ENCODE measurements around the gene MIX23. TPM values are rescaled to one million over a fixed set of nuclear protein-coding genes. Genes with fewer than 3 reads are reported as not detected.

The MIX23 gene
- total RNA-seq, 3 donors from 2014 or later (not counting 1 experiment from before 2014, with no cell fraction given), result 9.6 to 16.4 (median 14.1) TPM

GRCh38 chr3:122350814-122351418, 32.1 kb downstream of the MIX23 start:
- no peak for TF ChIP-seq CTCF (IDR thresholded peaks at IDR 0.05)
- Mint-ChIP-seq H3K36me3 (no peaks in the 10 kb centered on the region), H3K9me3 (no peaks in the 10 kb centered on the region), H3K4me1 (no peaks in the 10 kb centered on the region), H3K27ac (no peak overlapping the region), H3K27me3 (ENCODE audit: low read depth in 2 of 2) (peaks cover 0 to 8% of the 10 kb centered on the region in 2 donors), H3K4me3 (no peak overlapping the region)
- no peak for DNase-seq
- Histone ChIP-seq H3K36me3 (ENCODE audit: control insufficient read depth, insufficient read depth, low read length) (no peaks in the 10 kb centered on the region), H3K27me3 (ENCODE audit: control insufficient read depth, insufficient read depth, low read length) (no peaks in the 10 kb centered on the region), H3K4me3 (ENCODE audit: low read length) (no peak overlapping the region), H3K27ac (ENCODE audit: low read length) (no peak overlapping the region), H3K4me1 (ENCODE audit: control insufficient read depth, insufficient read depth, low read length) (no peaks in the 10 kb centered on the region), H3K9me3 (ENCODE audit: control insufficient read depth, insufficient read depth, low read length) (no peaks in the 10 kb centered on the region)
- 94% methylated on average over 5 of the region's 5 CpGs for WGBS (ENCODE audit: insufficient coverage)
- ATAC-seq, result no peak
- intact Hi-C loops (cut with micrococcal nuclease), result no loop called here

- H3K9me3 Mint-ChIP-seq, result no peaks in the 10 kb centered on the region
Observed at GRCh38 chr3:122349171-122349570, 33.9 kb downstream of the MIX23 start.

GRCh38 chr3:122343654-122344053, 39.4 kb downstream of the MIX23 start:
- WGBS (ENCODE audit: insufficient coverage), result no CpG with 5 or more reads among the region's 2 CpGs
- Histone ChIP-seq H3K27ac (ENCODE audit: low read length) (no peak overlapping the region), H3K27me3 (ENCODE audit: control insufficient read depth, insufficient read depth, low read length) (no peaks in the 10 kb centered on the region), H3K9me3 (ENCODE audit: control insufficient read depth, insufficient read depth, low read length) (no peaks in the 10 kb centered on the region), H3K4me1 (ENCODE audit: control insufficient read depth, insufficient read depth, low read length) (no peaks in the 10 kb centered on the region), H3K4me3 (ENCODE audit: low read length) (no peak overlapping the region), H3K36me3 (ENCODE audit: control insufficient read depth, insufficient read depth, low read length) (no peaks in the 10 kb centered on the region)
- Mint-ChIP-seq H3K4me3 (no peak overlapping the region), H3K27ac (no peak overlapping the region), H3K4me1 (no peaks in the 10 kb centered on the region), H3K9me3 (no peaks in the 10 kb centered on the region), H3K27me3 (ENCODE audit: low read depth in 2 of 2) (peaks cover 0 to 25% of the 10 kb centered on the region in 2 donors), H3K36me3 (no peaks in the 10 kb centered on the region)
- TF ChIP-seq CTCF (IDR thresholded peaks at IDR 0.05), result no peak
- intact Hi-C loops (cut with micrococcal nuclease), result no loop called here
- DNase-seq (no peak), ATAC-seq (no peak)

More at GRCh38 chr3:122349171-122349570, 33.9 kb downstream of the MIX23 start:
- Histone ChIP-seq H3K36me3 (ENCODE audit: control insufficient read depth, insufficient read depth, low read length) (no peaks in the 10 kb centered on the region), H3K4me3 (ENCODE audit: low read length) (no peak overlapping the region), H3K9me3 (ENCODE audit: control insufficient read depth, insufficient read depth, low read length) (no peaks in the 10 kb centered on the region), H3K27ac (ENCODE audit: low read length) (no peak overlapping the region), H3K4me1 (ENCODE audit: control insufficient read depth, insufficient read depth, low read length) (no peaks in the 10 kb centered on the region), H3K27me3 (ENCODE audit: control insufficient read depth, insufficient read depth, low read length) (no peaks in the 10 kb centered on the region)
- no peak for TF ChIP-seq CTCF (IDR thresholded peaks at IDR 0.05)
- Mint-ChIP-seq H3K27ac (no peak overlapping the region), H3K4me1 (no peaks in the 10 kb centered on the region), H3K36me3 (no peaks in the 10 kb centered on the region), H3K27me3 (ENCODE audit: low read depth in 2 of 2) (peaks cover 0 to 15% of the 10 kb centered on the region in 2 donors), H3K4me3 (no peak overlapping the region)
- ATAC-seq (no peak), DNase-seq (no peak)
- intact Hi-C loops (cut with micrococcal nuclease), result no loop called here
- WGBS (ENCODE audit: insufficient coverage), result 90% methylated on average over 1 of the region's 1 CpG

GRCh38 chr3:122342803-122343202, 40.2 kb downstream of the MIX23 start:
- Histone ChIP-seq H3K27ac (ENCODE audit: low read length) (no peak overlapping the region), H3K9me3 (ENCODE audit: control insufficient read depth, insufficient read depth, low read length) (no peaks in the 10 kb centered on the region), H3K36me3 (ENCODE audit: control insufficient read depth, insufficient read depth, low read length) (no peaks in the 10 kb centered on the region), H3K4me3 (ENCODE audit: low read length) (no peak overlapping the region), H3K4me1 (ENCODE audit: control insufficient read depth, insufficient read depth, low read length) (no peaks in the 10 kb centered on the region), H3K27me3 (ENCODE audit: control insufficient read depth, insufficient read depth, low read length) (no peaks in the 10 kb centered on the region)
- H3K27ac Mint-ChIP-seq, result no peak overlapping the region
- no peak for DNase-seq
- no peaks in the 10 kb centered on the region for H3K9me3 Mint-ChIP-seq
- H3K4me3 Mint-ChIP-seq, result no peak overlapping the region
- H3K4me1 Mint-ChIP-seq, result no peaks in the 10 kb centered on the region
- no peak for ATAC-seq
- H3K27me3 Mint-ChIP-seq (ENCODE audit: low read depth in 2 of 2), result peaks cover 0 to 20% of the 10 kb centered on the region in 2 donors
- intact Hi-C loops (cut with micrococcal nuclease), result no loop called here
- no peak for TF ChIP-seq CTCF (IDR thresholded peaks at IDR 0.05)
- no peaks in the 10 kb centered on the region for H3K36me3 Mint-ChIP-seq
- 91% methylated on average over 1 of the region's 1 CpG for WGBS (ENCODE audit: insufficient coverage)

All from natural killer cell (primary cell).